Hepatocyte (in vitro differentiated cells): ENCODE measurements around the gene CYP4A22. TPM values are rescaled to one million over a fixed set of nuclear protein-coding genes. Genes with fewer than 3 reads are reported as not detected.

ENCODE experiments used
- DNase-seq: peaks from one replicate; pipeline ENCODE4 v3.0.0-alpha.2; 2016; ENCODE audit warnings: low spot score
- H2AFZ ChIP-seq: fragments of 200-600 bp; sonication (generic); 2 replicates; pipeline ENCODE4 v1.6.0; 2016; ENCODE audit warnings: antibody characterized with exemption, mild to moderate bottlenecking
- H3K27ac ChIP-seq: fragments of 200-600 bp; sonication (generic); 2 replicates; pipeline ENCODE4 v1.5.1; 2016; ENCODE audit warnings: mild to moderate bottlenecking
- H3K27me3 ChIP-seq: fragments of 200-600 bp; sonication (generic); 2 replicates; pipeline ENCODE4 v1.6.1; 2016
- H3K36me3 ChIP-seq: fragments of 200-600 bp; sonication (generic); replicated peaks from 2 replicates; pipeline ENCODE4 v1.5.1; 2016; ENCODE audit warnings: low read depth; ENCODE audit not compliant: insufficient read depth
- H3K4me1 ChIP-seq: fragments of 200-600 bp; sonication (generic); 2 replicates; pipeline ENCODE4 v1.5.1; 2016; ENCODE audit warnings: mild to moderate bottlenecking, moderate library complexity; ENCODE audit not compliant: insufficient read depth
- H3K4me2 ChIP-seq: fragments of 200-600 bp; sonication (generic); 2 replicates; pipeline ENCODE4 v1.6.0; 2016
- H3K4me3 ChIP-seq: fragments of 200-600 bp; sonication (generic); 2 replicates; pipeline ENCODE4 v1.5.1; 2016; ENCODE audit warnings: mild to moderate bottlenecking
- H3K79me2 ChIP-seq: fragments of 200-600 bp; sonication (generic); 2 replicates; pipeline ENCODE4 v1.6.0; 2017; ENCODE audit warnings: mild to moderate bottlenecking
- H3K9me2 ChIP-seq: fragments of 200-600 bp; sonication (generic); replicated peaks from 2 replicates; pipeline ENCODE4 v1.6.0; 2017; ENCODE audit warnings: mild to moderate bottlenecking; ENCODE audit not compliant: insufficient read depth
- H3K9me3 ChIP-seq: fragments of 200-600 bp; sonication (generic); 2 replicates; pipeline ENCODE4 v1.5.1; 2016; ENCODE audit warnings: low read depth, mild to moderate bottlenecking
- H4K20me1 ChIP-seq: fragments of 200-600 bp; sonication (generic); 2 replicates; pipeline ENCODE4 v1.6.0; 2016; ENCODE audit warnings: mild to moderate bottlenecking; ENCODE audit not compliant: insufficient read depth, poor library complexity, severe bottlenecking
- EZH2 ChIP-seq: fragments of 200-600 bp; sonication (generic); IDR thresholded peaks from 2 replicates; pipeline ENCODE4 v1.6.1; 2016; ENCODE audit warnings: antibody characterized with exemption, mild to moderate bottlenecking, borderline replicate concordance
- EZH2phosphoT487 ChIP-seq: fragments of 200-600 bp; sonication (generic); IDR thresholded peaks from one replicate; pipeline ENCODE4 v1.6.1; 2018; ENCODE audit warnings: antibody characterized with exemption, mild to moderate bottlenecking, low read depth, moderate library complexity; ENCODE audit not compliant: unreplicated experiment, severe bottlenecking
- WGBS: methylation state at CpG from one replicate; pipeline ENCODE4 v1.1.6; 2016; ENCODE audit warnings: low lambda C conversion rate; ENCODE audit errors: missing lambda C conversion rate; 5-methylcytosine and 5-hydroxymethylcytosine counted together
- polyA plus RNA-seq: library from polyadenylated mRNA; unstranded; fragments of >200 nt; fragmentation: Nextera tagmentation; extraction: Ambion mirVana; gene quantifications from 2 replicates; pipeline ENCODE4 v1.2.1, GENCODE V29; 2016
- total RNA-seq: library from RNA; depleted of rRNA; stranded (reverse); fragments of >200 nt; gene quantifications from 2 replicates; pipeline ENCODE4 v1.2.3, GENCODE V29; 2014
- TF ChIP-seq, protein P1 (sequence below): fragments of 200-600 bp; sonication (generic); IDR thresholded peaks from 2 replicates; pipeline ENCODE4 v1.5.1; 2016; ENCODE audit warnings: antibody characterized with exemption, mild to moderate bottlenecking; ENCODE audit not compliant: poor library complexity

Gene CYP4A22
- total and polyA plus RNA-seq, 2 experiments from 2014 or later: 0.83 to 7.3 TPM

DNA sequence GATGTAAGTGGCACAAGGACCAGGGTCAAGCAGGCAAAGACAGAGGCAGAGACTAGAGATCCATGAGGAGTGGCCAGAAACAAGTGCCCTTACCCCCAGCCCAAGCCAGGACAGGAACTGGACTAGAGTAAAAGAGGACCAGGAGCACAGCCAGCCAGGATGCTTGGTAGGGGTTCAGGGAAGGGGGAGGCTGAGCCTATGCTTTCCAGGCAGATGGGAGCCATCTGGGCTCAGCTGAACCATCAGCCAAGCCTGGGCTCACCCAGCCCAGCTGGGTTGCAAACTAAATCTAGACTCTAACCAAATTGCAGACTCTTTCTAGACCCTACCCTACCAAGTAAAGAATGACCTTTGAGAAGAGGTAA lies 37.4 kb downstream of the CYP4A22 start:
- no peak for TF ChIP-seq EZH2phosphoT487
- TF ChIP-seq EZH2: no peak
- TF ChIP-seq, protein P1, sequence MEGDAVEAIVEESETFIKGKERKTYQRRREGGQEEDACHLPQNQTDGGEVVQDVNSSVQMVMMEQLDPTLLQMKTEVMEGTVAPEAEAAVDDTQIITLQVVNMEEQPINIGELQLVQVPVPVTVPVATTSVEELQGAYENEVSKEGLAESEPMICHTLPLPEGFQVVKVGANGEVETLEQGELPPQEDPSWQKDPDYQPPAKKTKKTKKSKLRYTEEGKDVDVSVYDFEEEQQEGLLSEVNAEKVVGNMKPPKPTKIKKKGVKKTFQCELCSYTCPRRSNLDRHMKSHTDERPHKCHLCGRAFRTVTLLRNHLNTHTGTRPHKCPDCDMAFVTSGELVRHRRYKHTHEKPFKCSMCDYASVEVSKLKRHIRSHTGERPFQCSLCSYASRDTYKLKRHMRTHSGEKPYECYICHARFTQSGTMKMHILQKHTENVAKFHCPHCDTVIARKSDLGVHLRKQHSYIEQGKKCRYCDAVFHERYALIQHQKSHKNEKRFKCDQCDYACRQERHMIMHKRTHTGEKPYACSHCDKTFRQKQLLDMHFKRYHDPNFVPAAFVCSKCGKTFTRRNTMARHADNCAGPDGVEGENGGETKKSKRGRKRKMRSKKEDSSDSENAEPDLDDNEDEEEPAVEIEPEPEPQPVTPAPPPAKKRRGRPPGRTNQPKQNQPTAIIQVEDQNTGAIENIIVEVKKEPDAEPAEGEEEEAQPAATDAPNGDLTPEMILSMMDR: no peak

DNA sequence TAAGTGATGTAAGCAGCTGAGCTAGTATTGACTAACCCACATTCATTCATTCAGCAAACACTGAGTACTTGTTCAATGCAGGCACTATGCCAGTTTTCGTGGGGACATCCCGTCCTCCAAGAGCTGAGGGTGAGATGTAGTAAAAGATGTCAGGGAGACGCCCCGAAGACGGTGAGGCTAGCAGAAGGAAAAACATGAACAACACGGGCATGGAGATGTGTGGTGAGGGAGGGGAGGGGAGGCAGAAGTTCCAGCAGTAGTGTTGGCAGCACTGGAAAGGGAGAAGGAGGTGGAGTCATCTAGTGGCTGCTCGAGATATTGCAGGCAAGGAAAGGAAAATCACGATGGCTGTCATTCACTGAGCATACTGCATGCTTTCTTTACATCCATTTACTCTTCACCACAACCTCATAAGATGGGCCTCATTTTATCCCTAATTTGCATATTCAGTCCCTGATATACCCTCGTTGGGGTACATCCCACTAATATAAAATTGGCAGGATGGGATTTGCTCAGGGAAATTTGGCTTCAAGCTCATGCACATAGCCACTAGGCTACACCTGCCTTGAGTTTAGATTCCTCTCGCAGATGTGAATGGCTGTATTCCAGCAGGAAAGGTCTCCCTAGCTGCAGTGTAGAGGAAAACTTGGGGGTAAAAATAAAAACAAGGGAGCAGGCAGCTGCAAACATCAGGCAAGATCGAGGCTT lies 38.1 kb downstream of the CYP4A22 start:
- peaks cover 10% of the 10 kb centered on the region for H3K4me1 ChIP-seq
- no peaks in the 10 kb centered on the region for H3K36me3 ChIP-seq
- peak; percentile 79 for DNase-seq
- H3K27ac ChIP-seq: no peak overlapping the region
- H3K4me2 ChIP-seq: peak overlapping the region; percentile 52
- no peaks in the 10 kb centered on the region for H3K27me3 ChIP-seq
- H3K9me2 ChIP-seq: no peaks in the 10 kb centered on the region
- no peaks in the 10 kb centered on the region for H3K79me2 ChIP-seq
- no peaks in the 10 kb centered on the region for H4K20me1 ChIP-seq
- H3K4me3 ChIP-seq: no peak overlapping the region
- no peak overlapping the region for H2AFZ ChIP-seq
- H3K9me3 ChIP-seq: no peaks in the 10 kb centered on the region
- no peak for TF ChIP-seq EZH2
- TF ChIP-seq EZH2phosphoT487: no peak
- TF ChIP-seq, protein P1: peak; percentile 76
- WGBS: 20% methylated on average over 11 of the region's 11 CpGs

More for the DNA sequence above, 37.4 kb downstream of the CYP4A22 start:
- Histone ChIP-seq H2AFZ (no peak overlapping the region), H3K27ac (no peak overlapping the region), H3K79me2 (no peaks in the 10 kb centered on the region), H3K4me1 (peaks cover 4% of the 10 kb centered on the region), H4K20me1 (no peaks in the 10 kb centered on the region), H3K36me3 (no peaks in the 10 kb centered on the region), H3K4me2 (no peak overlapping the region), H3K27me3 (no peaks in the 10 kb centered on the region), H3K4me3 (no peak overlapping the region), H3K9me3 (no peaks in the 10 kb centered on the region), H3K9me2 (no peaks in the 10 kb centered on the region)
- DNase-seq: no peak

DNA sequence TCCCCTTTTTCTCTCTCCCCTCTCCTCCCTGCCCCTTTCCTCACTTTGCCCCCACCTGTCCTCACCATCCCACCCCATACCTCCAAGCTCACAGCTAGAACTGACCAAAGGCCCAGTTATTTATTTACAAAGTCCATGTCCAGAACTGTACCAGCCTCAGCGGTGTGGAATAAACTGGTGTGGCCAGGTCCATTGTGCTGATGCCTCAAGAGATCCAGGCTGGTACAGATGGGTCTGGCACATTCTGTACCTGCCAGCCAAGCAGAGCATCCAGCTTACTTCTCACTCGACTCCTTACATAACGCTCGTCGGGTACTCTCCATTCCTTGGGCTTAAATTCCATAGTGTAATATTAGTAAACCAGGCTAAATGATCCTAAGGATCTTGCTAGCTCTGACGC lies 40.8 kb downstream of the CYP4A22 start:
- Histone ChIP-seq H3K4me3 (no peak overlapping the region), H2AFZ (no peak overlapping the region), H3K27me3 (no peaks in the 10 kb centered on the region), H3K79me2 (no peaks in the 10 kb centered on the region), H3K36me3 (no peaks in the 10 kb centered on the region), H3K4me1 (peaks cover 10% of the 10 kb centered on the region), H3K27ac (no peak overlapping the region), H3K9me2 (no peaks in the 10 kb centered on the region), H4K20me1 (no peaks in the 10 kb centered on the region), H3K4me2 (no peak overlapping the region), H3K9me3 (no peaks in the 10 kb centered on the region)
- TF ChIP-seq EZH2 (no peak), EZH2phosphoT487 (no peak)
- TF ChIP-seq, protein P1: no peak
- DNase-seq: no peak
- WGBS: 84% methylated on average over 6 of the region's 6 CpGs

DNA sequence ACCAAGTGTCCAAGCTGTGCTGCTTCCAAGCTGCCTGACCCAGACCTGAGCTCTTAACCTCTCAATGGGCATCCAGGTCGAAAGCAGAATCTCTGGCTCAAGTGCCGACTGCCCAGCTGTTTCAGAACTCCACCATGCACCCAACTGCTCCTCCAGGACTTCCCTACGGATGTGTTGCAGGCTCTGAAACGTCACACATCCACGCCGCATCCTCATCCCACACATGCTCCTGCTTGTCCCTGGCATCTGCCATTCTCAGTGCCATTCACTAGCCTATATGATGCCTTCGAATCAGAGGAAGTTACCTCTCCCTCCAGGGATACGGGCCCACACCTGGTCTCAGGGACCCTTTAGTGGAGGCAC lies 41.4 kb downstream of the CYP4A22 start:
- H3K9me2 ChIP-seq: no peaks in the 10 kb centered on the region
- H2AFZ ChIP-seq: peak overlapping the region; percentile 38
- H3K36me3 ChIP-seq: no peaks in the 10 kb centered on the region
- no peak overlapping the region for H3K4me3 ChIP-seq
- no peaks in the 10 kb centered on the region for H3K79me2 ChIP-seq
- no peak overlapping the region for H3K27ac ChIP-seq
- no peaks in the 10 kb centered on the region for H3K27me3 ChIP-seq
- peaks cover 10% of the 10 kb centered on the region for H3K4me1 ChIP-seq
- peak overlapping the region; percentile 84 for H3K4me2 ChIP-seq
- no peaks in the 10 kb centered on the region for H4K20me1 ChIP-seq
- 97% methylated on average over 8 of the region's 8 CpGs for WGBS
- no peak for TF ChIP-seq EZH2phosphoT487
- TF ChIP-seq EZH2: no peak
- TF ChIP-seq, protein P1: no peak
- DNase-seq: no peak
- H3K9me3 ChIP-seq: no peaks in the 10 kb centered on the region
